ENCODE measurements around the gene ZBTB2.

DNA sequence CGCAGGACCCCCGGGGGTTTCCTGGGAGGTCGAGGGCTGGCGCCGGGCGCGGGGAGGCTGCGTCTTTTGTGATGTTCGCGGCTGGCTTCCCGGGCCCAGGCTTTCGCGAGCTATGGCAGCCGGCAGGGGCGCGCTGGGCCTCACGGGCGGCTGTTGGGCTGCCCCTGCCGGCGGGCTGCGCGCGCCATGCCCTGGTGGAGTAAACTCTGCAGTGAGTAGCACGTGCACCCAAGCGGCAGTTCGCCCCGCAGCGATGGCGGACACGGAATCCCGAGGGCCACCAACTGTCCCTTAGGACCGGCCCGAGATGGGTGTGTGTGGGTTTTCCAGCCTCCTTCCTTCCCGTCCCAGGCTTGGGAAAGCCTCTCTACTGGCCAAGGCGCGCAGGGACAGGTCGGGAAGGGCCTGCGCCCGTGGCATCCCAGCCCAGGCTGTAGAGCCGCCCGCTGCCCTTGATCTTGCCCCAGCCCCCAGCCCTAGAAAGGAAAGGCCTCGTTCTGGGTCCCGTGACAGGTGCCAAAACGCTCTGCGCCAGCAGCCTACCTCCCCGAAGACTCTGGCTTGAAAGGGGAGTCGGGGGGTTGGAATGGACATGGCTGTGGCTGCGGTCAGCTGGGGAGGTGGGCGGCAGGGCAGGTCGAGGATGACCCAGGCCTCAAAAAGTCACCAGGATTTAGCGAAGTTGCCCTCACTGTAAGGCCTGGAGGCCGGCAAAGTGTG is 49.7 kb downstream of the ZBTB2 start:
- TF ChIP-seq, protein P1, sequence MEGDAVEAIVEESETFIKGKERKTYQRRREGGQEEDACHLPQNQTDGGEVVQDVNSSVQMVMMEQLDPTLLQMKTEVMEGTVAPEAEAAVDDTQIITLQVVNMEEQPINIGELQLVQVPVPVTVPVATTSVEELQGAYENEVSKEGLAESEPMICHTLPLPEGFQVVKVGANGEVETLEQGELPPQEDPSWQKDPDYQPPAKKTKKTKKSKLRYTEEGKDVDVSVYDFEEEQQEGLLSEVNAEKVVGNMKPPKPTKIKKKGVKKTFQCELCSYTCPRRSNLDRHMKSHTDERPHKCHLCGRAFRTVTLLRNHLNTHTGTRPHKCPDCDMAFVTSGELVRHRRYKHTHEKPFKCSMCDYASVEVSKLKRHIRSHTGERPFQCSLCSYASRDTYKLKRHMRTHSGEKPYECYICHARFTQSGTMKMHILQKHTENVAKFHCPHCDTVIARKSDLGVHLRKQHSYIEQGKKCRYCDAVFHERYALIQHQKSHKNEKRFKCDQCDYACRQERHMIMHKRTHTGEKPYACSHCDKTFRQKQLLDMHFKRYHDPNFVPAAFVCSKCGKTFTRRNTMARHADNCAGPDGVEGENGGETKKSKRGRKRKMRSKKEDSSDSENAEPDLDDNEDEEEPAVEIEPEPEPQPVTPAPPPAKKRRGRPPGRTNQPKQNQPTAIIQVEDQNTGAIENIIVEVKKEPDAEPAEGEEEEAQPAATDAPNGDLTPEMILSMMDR (conservative IDR thresholded peaks at IDR 0.05): no peak
- TF ChIP-seq ZFX (IDR thresholded peaks at IDR 0.05): no peak
